Measurements from ENCODE around the gene PAPPA2.

Gene PAPPA2

GRCh38 chr1:176791906-176792305 is 328.9 kb downstream of the PAPPA2 start:
- no peak for TF ChIP-seq CTCF (IDR thresholded peaks at IDR 0.05; ENCODE audit: low read depth, low read length)
- DNase-seq (ENCODE audit: extremely low read depth, low read depth), result no peak

- TF ChIP-seq CTCF (IDR thresholded peaks at IDR 0.05; ENCODE audit: low read depth, low read length), result no peak
- no peak for DNase-seq (ENCODE audit: extremely low read depth, low read depth)
Measured at GRCh38 chr1:176794897-176795508, 332.0 kb downstream of the PAPPA2 start.

- no peak for TF ChIP-seq CTCF (IDR thresholded peaks at IDR 0.05; ENCODE audit: low read depth, low read length)
- no peak for DNase-seq (ENCODE audit: extremely low read depth, low read depth)
Measured at GRCh38 chr1:176795929-176796328, 333.0 kb downstream of the PAPPA2 start.

- no peak for DNase-seq (ENCODE audit: extremely low read depth, low read depth)
- no peak for TF ChIP-seq CTCF (IDR thresholded peaks at IDR 0.05; ENCODE audit: low read depth, low read length)
Measured at GRCh38 chr1:176796583-176796982, 333.6 kb downstream of the PAPPA2 start.

- TF ChIP-seq CTCF (IDR thresholded peaks at IDR 0.05; ENCODE audit: low read depth, low read length), result no peak
- DNase-seq (ENCODE audit: extremely low read depth, low read depth), result no peak
Measured at GRCh38 chr1:176799327-176799726, 336.4 kb downstream of the PAPPA2 start.

- TF ChIP-seq CTCF (IDR thresholded peaks at IDR 0.05; ENCODE audit: low read depth, low read length), result no peak
- no peak for DNase-seq (ENCODE audit: extremely low read depth, low read depth)
Measured at GRCh38 chr1:176800978-176801513, 338.1 kb downstream of the PAPPA2 start.

GRCh38 chr1:176801514-176802020 is 338.6 kb downstream of the PAPPA2 start:
- no peak for TF ChIP-seq CTCF (IDR thresholded peaks at IDR 0.05; ENCODE audit: low read depth, low read length)
- DNase-seq (ENCODE audit: extremely low read depth, low read depth), result no peak

Data from AG09319 (cell line).